ENCODE results near the gene ZNF391.
"Not testable (repeated sequence)": the region's sequence is repeated elsewhere in the genome, so short reads cannot be mapped to it uniquely, and the experiment has no call there.

Gene ZNF391

DNA sequence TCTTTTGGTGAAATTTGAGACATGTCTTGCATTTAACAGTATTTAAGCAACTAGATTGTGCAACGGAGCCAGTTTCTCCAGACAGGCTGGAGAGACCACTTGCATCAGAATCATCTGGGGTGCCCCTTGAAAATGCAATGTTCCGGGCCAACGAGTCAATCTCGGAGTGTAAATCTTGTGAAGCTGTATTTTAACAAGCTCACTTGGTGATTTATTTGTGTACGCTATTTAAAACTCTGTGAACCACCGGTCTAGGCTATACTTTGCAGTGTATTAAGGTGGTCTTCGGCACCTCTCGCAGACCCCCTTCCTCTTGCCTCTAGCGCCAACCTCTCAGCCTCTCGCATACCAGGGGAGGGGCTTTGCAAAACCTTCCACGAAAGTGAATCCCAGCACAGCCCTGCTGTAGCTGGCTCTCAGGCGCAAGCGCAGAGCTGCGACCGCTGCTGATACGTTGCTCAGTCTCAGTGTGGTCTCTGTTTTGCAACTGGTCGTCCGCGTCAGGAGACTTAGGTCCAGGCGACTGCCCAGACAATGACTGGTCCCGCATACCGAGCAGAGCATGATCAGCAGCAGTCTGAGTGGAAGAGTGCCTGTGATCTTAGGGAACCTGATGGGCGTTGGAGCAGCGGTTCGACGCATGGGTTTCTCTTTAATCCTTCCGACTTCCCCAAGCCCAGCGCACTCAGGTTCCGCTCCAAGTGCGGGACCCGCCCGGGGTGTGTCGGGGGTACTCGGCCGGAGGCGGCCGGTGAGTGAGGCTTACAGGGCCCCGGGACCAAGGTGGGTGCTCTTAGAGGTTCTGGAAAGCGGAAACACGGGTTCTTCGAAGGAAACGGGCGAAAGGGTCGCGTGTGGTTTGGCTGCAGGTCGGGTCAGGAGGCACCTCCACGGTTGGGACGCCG, at the start of gene ZNF391:
Gene ZNF391 (plus strand): TSS at position 467 of the 905 bp plus-strand sequence. CDS start 11,612 bp downstream, outside the sequence.
- peak; percentile 90 for DNase-seq (ENCODE audit: low spot score)

DNA sequence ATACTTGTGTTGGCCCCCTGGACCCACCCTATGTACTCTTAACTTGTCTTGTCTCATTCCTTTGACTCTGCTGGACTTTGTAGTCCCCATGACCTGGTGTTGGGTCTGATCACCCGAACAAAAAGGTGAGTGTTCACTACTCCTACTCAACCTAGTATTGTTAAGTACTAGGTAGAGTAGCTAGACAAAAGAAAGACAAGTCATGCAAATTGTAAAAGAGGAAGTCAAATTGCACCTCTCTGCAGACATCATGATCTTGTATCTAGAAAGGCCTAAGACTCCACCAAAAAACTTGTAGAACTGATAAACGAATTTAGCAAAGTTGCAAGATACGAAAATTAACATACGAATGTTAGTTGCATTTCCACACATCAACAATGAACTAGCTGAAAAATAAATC, 35.7 kb upstream of the ZNF391 start:
- DNase-seq (ENCODE audit: low spot score) = no peak

DNA sequence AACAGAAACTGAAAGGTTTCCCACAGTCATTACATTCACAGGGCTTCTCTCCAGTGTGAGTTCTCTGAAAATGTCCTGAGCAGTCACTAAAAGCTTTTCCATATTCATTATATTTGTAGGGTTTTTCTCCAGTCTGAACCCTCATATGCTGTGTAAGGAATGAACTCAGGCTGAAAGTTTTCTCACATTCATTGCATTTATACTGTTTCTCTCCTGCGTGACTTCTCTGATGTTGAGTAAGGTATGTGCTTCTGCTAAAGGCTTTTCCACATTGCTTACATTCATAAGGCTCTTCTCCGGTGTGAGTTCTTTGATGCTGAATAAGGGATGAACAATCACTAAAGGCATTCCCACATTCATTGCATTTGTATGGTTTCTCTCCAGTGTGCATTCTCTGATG, 29.8 kb upstream of the ZNF391 start:
- no peak for DNase-seq (ENCODE audit: low spot score)

DNA sequence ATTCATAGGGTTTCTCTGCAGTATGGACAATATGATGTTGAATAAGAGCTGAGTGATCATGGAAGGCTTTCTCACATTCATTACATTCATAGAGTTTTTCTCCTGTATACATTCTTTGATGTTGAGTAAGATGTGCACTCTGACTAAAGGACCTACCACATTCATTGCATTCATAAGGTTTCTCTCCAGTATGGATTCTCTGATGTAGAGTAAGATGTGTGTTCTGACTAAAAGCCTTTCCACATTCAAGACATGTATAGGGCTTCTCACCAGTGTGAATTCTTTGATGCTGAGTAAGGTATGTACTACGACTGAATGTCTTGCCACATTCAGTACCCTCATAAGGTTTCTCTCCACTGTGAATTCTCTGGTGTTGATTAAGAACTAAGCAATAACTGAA, 29.3 kb upstream of the ZNF391 start:
- no peak for DNase-seq (ENCODE audit: low spot score)

DNA sequence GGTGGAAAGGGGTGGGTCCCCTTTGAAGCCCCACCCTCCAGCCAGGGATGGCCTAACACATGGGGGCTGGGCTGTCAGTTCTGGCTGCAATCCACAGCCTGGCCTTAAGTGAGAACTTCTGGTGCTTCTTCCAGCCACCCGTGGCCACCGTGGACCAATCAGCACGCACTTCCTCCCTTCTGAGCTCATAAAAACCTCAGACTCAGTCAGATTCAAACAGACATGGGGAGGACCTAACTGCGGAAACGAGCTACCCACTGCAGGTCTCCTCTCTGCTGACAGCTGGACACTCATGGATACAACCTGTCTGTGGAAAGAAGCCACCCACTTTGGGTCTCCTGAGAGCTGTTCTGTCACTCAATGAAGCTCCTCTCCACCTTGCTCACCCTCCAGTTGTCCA, 20.4 kb upstream of the ZNF391 start:
- no peak for DNase-seq (ENCODE audit: low spot score)

DNA sequence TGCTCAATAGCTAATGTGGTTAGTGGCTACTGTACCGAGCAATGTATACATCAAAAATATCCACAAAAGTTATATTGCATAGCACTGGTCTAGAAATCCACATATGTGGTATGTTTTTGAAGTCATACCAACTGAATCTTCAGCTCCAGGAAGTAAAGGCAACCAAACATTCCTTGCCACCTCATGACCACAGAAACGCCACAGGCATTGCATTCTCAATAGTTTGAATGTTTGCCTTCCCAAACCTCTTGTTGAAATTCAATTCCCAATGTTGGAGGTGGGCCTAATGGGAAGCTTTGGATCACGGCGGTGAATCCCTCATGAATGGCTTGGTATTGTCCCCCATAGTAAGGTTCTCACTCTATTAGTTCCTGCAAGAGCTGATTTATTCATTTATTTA, 18.2 kb upstream of the ZNF391 start:
- no peak for DNase-seq (ENCODE audit: low spot score)

DNA sequence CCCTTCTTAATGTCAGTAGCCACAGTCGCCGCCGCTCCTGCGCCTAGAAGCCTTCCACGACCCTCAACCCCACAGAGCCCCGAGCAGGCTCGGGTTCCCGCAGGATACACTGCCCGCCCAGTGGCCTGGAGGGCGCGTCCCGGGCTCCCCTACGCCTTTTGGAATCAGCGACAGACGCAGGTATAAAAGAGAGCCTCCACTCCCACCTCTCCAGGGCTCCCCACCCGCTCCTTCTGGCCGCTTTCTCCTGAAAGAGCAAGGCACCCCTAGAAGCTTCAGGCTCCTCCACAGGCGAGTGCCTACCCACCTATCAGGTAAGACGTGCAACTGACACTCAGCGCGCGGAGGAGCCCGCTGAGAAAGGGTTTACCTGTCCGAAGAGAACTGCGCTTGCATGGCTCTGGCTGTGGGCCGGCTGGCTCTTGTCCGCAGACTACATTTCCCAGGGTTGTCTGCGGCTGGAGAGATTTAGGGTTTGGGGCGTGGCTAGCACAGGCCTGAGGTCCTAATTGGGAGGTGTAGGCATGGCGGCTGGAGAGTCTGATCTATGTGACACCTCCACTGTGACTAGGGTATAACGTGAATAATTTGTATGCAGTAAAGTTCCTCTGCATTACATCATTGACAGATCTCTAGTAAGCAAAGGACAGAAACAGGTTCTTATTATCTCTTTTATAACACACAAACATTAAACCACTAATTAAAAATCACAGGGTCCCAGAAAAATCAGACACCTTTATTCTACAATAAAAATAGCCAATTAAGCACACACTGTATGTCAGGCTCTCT, 13.5 kb upstream of the ZNF391 start:
- peak; percentile 79 for DNase-seq (ENCODE audit: low spot score)

DNA sequence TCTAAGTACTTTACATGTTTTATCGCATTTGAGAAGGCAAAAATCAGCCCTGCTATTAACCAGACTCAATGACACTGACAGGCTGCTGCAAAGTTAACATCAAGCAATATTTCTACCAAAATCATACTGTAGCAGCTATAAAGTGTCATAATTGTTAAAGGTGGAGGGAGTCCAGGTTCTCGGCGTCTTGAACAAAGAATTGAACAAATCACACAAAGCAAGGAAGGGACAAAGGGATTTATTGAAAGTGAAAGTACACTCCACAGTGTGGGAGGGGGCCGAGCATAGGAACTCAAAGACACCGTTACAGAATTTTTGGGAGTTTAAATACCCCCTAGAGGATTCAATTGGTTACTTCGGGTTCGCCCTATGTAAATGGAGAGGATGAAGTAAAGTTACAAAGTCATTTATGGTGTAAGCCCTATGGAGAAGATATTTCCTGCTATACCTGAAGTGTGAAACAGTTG, 12.9 kb upstream of the ZNF391 start:
- no peak for DNase-seq (ENCODE audit: low spot score)

DNA sequence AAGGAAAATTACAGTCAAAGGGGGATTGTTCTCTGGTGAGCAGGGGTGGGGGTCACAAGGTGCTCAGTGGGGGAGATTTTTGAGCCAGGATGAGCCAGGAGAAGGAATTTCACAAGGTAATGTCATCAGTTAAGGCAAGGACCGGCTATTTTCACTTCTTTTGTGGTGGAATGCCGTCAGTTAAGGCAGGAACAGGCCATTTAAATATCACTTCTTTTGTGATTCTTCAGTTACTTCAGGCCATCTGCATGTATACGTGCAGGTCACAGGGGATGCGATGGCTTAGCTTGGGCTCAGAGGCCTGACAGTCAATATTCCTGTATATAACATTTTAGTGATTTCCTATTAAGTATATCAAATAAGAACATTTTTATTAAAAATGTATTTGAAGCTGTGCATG, 10.2 kb upstream of the ZNF391 start:
- DNase-seq (ENCODE audit: low spot score) = not testable (repeated sequence)

DNA sequence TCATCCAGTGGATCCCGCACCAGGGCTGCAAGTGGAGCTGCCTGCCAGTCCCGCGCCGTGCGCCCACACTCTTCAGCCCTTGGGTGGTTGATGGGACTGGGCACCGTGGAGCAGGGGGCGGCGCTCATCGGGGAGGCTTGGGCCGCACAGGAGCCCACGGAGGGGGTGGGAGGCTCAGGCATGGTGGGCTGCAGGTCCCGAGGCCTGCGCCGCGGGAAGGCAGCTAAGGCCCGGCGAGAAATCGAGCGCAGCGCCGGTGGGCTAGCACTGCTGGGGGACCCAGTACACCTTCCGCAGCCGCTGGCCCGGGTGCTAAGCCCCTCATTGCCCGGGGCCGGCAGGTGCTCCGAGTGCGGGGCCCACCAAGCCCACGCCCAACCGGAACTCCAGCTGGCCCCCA, 7.6 kb upstream of the ZNF391 start:
- not testable (repeated sequence) for DNase-seq (ENCODE audit: low spot score)

DNA sequence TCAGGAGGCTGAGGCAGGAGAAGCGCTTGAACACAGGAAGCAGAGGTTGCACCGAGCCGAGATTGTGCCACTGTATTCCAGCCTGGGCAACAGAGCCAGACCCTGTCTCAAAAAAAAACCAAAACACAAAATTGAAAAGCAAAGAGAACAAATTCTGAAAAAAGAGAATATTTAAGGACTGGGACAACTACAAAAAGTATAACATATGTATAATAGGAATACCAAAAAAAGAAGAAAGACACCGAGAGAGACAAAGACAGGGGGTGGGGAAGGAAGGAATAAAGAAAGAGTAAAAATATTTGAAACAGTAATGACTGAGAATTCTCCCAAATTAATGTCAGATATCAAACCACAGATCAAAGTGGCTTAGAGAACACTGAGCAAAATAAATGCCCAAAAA, 5.5 kb upstream of the ZNF391 start:
- DNase-seq (ENCODE audit: low spot score) = no peak

DNA sequence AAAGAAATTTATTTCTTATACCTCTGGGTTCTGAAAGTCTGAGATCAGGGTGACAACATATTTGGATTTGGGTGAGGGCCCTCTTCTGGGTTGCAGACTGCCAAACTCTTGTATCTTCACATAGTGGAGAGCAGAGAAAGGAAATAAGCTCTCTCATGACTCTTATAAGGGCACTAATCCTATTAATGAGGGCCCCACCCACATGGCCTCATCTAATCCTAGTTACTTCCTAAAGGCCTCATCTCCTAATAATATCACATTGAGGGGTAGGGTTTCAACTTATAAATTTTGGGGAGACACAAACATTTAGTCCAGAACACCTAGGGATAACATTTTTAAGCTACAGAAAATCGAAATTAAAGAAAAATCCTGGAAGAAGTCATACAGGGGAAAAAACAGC, 5.1 kb upstream of the ZNF391 start:
- DNase-seq (ENCODE audit: low spot score) = no peak

DNA sequence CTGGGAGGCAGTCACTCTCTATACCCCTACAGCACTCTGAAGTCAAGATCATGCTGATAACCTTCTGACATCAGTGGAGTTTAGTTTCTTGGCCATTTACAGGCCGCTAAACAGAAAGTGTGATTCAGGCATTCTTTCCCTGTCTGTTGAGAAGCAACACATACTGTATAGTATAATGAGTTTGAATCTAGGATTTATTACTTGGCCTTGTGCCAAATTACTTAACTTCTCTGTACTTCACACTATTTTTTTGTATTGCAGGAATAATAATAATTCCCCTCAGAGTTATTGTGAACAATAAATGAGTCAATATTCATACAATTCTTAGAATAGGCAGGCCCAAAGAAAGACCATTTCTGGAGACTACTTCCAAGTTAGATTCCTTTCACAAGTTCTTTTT, 4.1 kb downstream of the ZNF391 start:
- DNase-seq (ENCODE audit: low spot score) = no peak

DNA sequence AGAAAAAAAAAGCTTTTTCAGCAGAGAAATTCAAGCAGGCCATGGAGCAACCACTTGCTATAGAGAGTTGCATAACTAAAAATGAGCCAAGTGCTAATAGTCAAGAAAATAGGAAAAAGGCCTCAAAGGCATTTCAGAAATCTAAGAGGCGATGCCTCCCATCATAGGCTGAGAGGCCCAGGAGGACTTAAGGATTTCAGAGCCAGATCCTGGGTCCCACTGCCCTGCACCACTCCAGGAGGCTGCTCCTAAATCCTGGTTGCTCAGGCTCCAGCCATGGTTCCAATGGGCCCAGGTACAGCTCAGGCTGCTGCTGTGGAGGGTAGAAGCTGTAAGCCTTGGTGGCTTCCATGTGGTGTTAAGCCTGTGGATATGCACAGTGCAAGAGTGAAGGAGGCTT, 5.5 kb downstream of the ZNF391 start:
- DNase-seq (ENCODE audit: low spot score) = no peak

DNA sequence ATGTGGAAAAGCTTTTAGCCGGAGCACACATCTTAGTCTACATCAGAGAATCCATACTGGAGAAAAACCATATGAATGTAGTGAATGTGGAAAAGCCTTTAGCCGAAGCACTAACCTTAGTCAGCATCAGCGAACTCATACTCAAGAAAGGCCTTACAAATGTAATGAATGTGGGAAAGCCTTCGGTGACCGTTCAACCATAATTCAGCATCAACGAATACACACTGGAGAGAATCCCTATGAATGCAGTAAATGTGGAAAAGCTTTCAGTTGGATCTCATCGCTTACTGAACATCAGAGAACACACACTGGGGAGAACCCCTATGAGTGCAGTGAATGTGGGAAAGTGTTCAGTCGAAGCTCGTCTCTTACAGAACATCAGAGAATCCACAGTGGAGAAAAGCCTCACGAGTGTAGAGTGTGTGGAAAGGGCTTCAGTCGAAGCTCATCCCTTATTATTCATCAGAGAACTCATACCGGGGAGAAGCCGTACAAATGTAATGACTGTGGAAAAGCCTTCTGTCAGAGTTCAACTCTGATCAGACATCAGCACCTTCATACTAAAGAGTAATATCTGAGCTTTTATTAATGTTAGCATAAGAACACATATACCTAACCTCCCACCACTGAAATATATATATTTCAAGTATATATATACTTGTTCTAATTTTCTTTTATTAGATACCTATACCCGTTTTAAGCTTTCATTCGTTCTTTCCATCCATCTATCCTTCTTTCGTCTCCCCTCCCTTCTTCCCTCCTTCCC, 12.5 kb downstream of the ZNF391 start:
- DNase-seq (ENCODE audit: low spot score) = no peak

DNA sequence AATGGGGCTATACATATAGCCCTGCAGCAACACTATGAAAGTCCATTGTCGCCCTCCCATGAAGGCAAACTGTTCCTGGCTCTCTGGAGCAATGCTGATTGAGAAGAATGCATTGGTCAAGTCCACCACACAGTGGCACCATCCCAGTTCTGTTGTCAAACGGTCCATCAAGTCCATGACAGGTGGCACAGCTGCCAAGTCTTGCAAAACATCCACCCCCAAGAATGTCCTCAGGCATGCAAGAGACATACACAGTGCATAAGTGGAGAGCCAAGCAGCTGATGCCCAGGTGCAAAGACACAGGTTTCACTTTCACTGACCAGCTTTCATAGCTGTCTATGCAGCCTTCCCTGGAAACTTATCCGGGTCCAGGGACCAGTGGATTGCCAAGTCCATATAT, 17.5 kb downstream of the ZNF391 start:
- DNase-seq (ENCODE audit: low spot score) = no peak

DNA sequence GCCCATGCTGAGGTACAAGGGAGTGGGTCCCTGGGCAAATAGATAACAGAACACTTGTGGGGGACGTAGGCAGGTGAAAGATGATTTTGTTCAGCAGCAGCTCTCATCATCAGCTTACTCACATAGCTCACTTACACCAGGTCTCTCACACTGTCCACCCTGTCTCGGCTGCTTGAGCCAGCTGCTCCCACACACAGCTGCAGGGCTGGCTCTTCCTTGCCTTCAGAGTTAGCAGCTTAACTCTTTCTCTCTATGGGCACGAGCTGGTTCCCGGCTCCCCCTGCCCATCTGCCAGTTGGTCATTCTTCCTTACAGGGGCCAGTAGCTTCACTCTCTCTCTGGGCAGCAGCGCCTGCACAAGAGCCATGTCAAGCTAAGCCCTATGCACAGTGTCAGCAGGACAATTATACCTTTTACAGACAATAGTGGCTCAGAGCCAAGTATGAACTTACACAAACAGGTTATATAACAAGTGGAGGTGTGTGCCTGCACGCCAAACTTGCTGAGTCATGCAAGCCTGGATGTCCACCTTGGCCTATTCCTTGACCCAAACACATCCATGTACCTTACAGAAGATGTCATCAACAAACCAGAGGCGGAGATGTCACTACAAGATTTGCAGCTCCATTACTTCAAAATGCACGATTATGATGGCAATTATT, 18.7 kb downstream of the ZNF391 start:
- no peak for DNase-seq (ENCODE audit: low spot score)

DNA sequence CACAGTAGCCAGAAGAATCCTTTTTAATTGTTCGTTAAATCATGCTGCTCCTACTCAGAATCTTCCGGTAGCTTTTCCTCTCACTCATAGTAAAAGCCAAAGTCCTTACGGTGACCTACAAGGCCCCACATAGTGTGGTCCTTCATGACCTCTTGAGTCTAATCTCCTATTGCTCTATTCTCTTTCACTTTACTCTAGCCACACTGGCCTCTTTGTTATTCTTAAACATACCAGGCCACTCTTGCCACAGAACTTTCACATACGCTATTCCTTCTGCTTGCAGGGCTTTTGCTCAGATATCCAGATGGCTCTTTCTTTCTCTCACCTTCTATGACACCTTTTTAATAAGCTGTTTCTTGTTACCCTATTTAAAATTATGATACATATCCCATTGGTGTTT, 25.7 kb downstream of the ZNF391 start:
- no peak for DNase-seq (ENCODE audit: low spot score)

DNA sequence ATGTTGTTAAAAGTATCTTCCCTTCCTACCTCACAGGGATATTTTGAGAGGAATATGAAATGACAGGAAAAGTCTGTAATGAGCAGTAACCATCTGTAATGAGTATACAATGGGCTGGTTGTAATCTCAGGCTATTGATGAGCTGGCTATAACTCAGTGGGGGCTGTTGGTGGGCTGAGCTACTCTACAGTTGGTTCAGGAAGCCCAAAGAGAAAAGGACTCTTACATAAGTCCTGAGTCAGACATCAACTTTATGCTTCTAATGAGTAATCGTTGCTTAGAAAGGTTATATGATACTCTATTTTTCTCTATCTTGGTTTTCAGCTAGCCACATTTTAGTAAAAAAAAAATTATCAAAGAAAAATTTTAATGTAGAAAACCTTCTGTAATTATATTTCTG, 26.4 kb downstream of the ZNF391 start:
- no peak for DNase-seq (ENCODE audit: low spot score)

DNA sequence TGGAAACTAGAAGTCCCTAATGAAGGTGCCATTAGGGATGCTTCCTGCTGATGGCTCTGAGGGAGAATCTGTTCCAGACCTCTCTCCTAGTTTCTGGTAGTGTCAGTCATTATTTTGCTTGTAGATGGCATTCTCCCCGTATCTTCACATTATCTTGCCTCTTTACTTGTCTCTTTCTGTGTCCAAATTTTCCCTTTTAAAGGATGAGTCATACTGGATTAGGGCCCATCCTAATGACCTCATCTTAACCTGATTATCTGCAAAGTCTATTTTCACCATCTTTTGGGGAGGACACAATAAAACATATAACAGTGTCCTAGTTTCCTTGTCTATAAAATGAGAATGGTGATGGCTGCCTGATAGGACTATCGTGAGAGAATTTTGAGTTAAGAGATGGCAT, 27.3 kb downstream of the ZNF391 start:
- DNase-seq (ENCODE audit: low spot score) = no peak

DNA sequence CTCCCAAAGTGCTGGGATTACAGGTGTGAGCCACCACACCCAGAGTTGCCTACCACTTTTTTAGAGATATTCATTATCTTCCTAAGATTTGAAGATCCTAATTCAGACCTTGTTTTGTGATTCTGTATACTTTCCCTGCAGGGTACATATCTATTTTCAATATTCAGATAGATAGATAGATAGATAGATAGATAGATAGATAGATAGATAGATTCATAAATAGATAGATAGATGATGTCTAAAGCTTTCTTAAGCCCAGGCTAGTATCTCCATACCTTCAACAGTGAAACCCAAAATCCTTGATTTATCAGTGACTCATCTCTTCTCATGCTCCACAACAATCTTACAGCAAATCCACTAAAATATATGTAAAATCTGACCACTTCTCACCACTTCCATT, 30.8 kb downstream of the ZNF391 start:
- DNase-seq (ENCODE audit: low spot score) = no peak

Data from GM03348 (cell line).